Panc1 (cell line): ENCODE measurements around the gene NLRP7.
"Not testable (repeated sequence)": the region's sequence is repeated elsewhere in the genome, so short reads cannot be mapped to it uniquely, and the experiment has no call there.

ENCODE experiments used
- CTCF ChIP-seq: fragments of 450-650 bp; IDR thresholded peaks from 2 replicates; pipeline ENCODE4 v1.5.1; 2017; ENCODE audit warnings: mild to moderate bottlenecking
- POLR2AphosphoS5 ChIP-seq: IDR thresholded peaks from 2 replicates; pipeline ENCODE4 v1.6.1; 2012; ENCODE audit warnings: mild to moderate bottlenecking, low read depth, low read length, moderate library complexity
- REST ChIP-seq, 2 experiments: IDR thresholded peaks; 2 replicates each; pipeline ENCODE4 v1.6.1; 2011 to 2012; ENCODE audit warnings: low read depth in 2 of 2, control low read depth in 1 of 2, low read length in 1 of 2, mild to moderate bottlenecking in 1 of 2, moderate library complexity in 1 of 2; ENCODE audit not compliant: insufficient read depth in 1 of 2
- SIN3A ChIP-seq: IDR thresholded peaks from 2 replicates; pipeline ENCODE4 v1.6.1; 2012; ENCODE audit warnings: low read depth, mild to moderate bottlenecking, low read length, moderate library complexity, borderline replicate concordance; ENCODE audit not compliant: insufficient read depth
- TCF7L2 ChIP-seq: IDR thresholded peaks from 2 replicates; pipeline ENCODE4 v1.6.1; 2011; ENCODE audit warnings: mild to moderate bottlenecking, low read depth, low read length, inconsistent platforms

GRCh38 chr19:54904261-54904660 lies 43.1 kb downstream of the NLRP7 start:
- not testable (repeated sequence) for TF ChIP-seq CTCF; SIN3A; REST (IDR thresholded peaks at IDR 0.05; ENCODE audit: insufficient read depth in 1 of 2, low read depth in 2 of 2, low read length in 1 of 2); POLR2AphosphoS5; TCF7L2
